ENCODE results near the gene MLIP.

DNA sequence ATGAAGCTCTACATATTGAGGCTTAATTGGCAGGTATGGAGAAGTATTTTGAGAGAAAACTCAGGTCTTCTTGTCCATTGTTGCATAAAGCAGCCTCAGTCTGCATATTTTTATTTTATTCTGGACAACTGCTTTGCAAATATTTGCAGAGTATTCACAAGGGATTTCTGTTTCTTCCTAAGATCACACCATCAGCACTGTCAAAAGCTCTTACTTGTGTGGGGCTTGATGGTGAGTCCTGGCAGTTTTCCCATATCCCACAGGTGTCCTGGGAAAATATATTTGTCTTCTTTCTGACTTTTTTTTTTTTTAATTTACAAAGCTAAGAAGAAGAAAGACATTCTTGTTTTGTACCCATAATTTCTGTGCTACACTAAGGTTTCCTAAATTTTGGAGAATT, 16.9 kb upstream of the MLIP start:
- TF ChIP-seq EZH2 (IDR thresholded peaks at IDR 0.05; ENCODE audit: insufficient read depth, poor library complexity, severe bottlenecking): no peak
- TF ChIP-seq EZH2phosphoT487 (IDR thresholded peaks at IDR 0.05; ENCODE audit: insufficient read depth, low read depth): no peak
